GM12878 (cell line): ENCODE results near the gene RRP1B. TPM values are rescaled to one million over a fixed set of nuclear protein-coding genes. Genes with fewer than 3 reads are reported as not detected.

Experiments
- ATAC-seq: fragments of 200-7000 bp; cut with Tn5 transposase; 3 replicates; pipeline ENCODE4 v1.9.1; 2020; ENCODE audit warnings: mild to moderate bottlenecking, moderate library complexity
- BruUV-seq: library from RNA; stranded (reverse); fragments of 400-500 nt; replicated peaks from 2 replicates; lab custom pipeline; 2021; lab: Mats Ljungman, UMichigan
- CTCF ChIA-PET: fragments of 300-600 bp; sonication (Branson Sonifier 250); formaldehyde crosslinking; extraction: SDS; loops from one replicate; lab custom pipeline; 2021; ENCODE audit warnings: inconsistent platforms; lab: Yijun Ruan, JAX
- POLR2A ChIA-PET: fragments of 350-600 bp; formaldehyde crosslinking; extraction: SDS; loops from one replicate; lab custom pipeline; 2021; ENCODE audit warnings: inconsistent platforms; lab: Charles Lee
- RAD21 ChIA-PET: fragments of 300-600 bp; sonication (Branson Sonifier 250); formaldehyde crosslinking; loops from one replicate; lab custom pipeline; 2023; ENCODE audit warnings: antibody characterized with exemption; ENCODE audit not compliant: unreplicated experiment; lab: Charles Lee
- SMC1A ChIA-PET: fragments of 300-600 bp; sonication (Branson Sonifier 250); formaldehyde crosslinking; loops from one replicate; lab custom pipeline; 2023; ENCODE audit not compliant: unreplicated experiment, uncharacterized antibody; lab: Charles Lee
- DNase-seq: peaks from one replicate; pipeline ENCODE4 v3.0.0-alpha.2; 2011; ENCODE audit warnings: low read depth, low spot score
- FAIRE-seq: peaks from 3 replicates; lab custom pipeline; 2011; peaks lifted over from hg19 to GRCh38; lab: Jason Lieb, UNC
- H2AFZ ChIP-seq: 2 replicates; pipeline ENCODE4 v1.6.0; 2011; ENCODE audit warnings: low read depth, low read length, control low read depth; ENCODE audit not compliant: control insufficient read depth
- H3K27ac ChIP-seq: 2 replicates; pipeline ENCODE4 v1.5.1; 2011; ENCODE audit warnings: control low read depth; ENCODE audit not compliant: control insufficient read depth, insufficient read depth
- H3K27me3 ChIP-seq, 2 experiments: replicated peaks in 1 of 2; 2 replicates each; pipeline versions ENCODE4 v1.6.0 to v1.6.1; 2011; ENCODE audit warnings: low read length in 1 of 2; ENCODE audit not compliant: control insufficient read depth in 2 of 2, insufficient read depth in 2 of 2
- H3K36me3 ChIP-seq, 2 experiments: 2 replicates each; pipeline ENCODE4 v1.5.1; 2011; ENCODE audit warnings: low read length in 1 of 2; ENCODE audit not compliant: control insufficient read depth in 2 of 2, insufficient read depth in 2 of 2
- H3K4me1 ChIP-seq: 2 replicates; pipeline ENCODE4 v1.6.1; 2011; ENCODE audit warnings: mild to moderate bottlenecking, low read length, moderate library complexity, mixed read lengths; ENCODE audit not compliant: control insufficient read depth, insufficient read depth
- H3K4me2 ChIP-seq: 2 replicates; pipeline ENCODE4 v1.6.0; 2011; ENCODE audit warnings: control low read depth; ENCODE audit not compliant: control insufficient read depth, insufficient read depth
- H3K4me3 ChIP-seq: fragments of 200-600 bp; sonication (generic); 2 replicates; pipeline ENCODE4 v1.5.1; 2016
- H3K79me2 ChIP-seq: 2 replicates; pipeline ENCODE4 v1.6.0; 2011; ENCODE audit warnings: low read length; ENCODE audit not compliant: control insufficient read depth, insufficient read depth
- H3K9ac ChIP-seq: 2 replicates; pipeline ENCODE4 v1.8.0; 2011; ENCODE audit warnings: low read length, control low read depth, mixed read lengths; ENCODE audit not compliant: control insufficient read depth, insufficient read depth
- H3K9me3 ChIP-seq: replicated peaks from 3 replicates; pipeline ENCODE4 v1.5.1; 2011; ENCODE audit warnings: mild to moderate bottlenecking, low read length; ENCODE audit not compliant: control insufficient read depth, insufficient read depth
- H4K20me1 ChIP-seq: 2 replicates; pipeline ENCODE4 v1.6.0; 2011; ENCODE audit not compliant: control insufficient read depth, insufficient read depth
- CBX5 ChIP-seq: sonication (generic); IDR thresholded peaks from 2 replicates; pipeline ENCODE4 v1.6.1; 2016; ENCODE audit warnings: low read depth, moderate library complexity, mild to moderate bottlenecking, inconsistent platforms
- HDGF ChIP-seq: fragments of 450-650 bp; IDR thresholded peaks from 2 replicates; pipeline ENCODE4 v1.6.1; 2016; ENCODE audit warnings: antibody characterized with exemption
- NFYB ChIP-seq: IDR thresholded peaks from 2 replicates; pipeline ENCODE4 v1.6.1; 2011; ENCODE audit warnings: low read depth, mild to moderate bottlenecking, low read length, improper control_type of control experiment, moderate library complexity; ENCODE audit not compliant: insufficient read depth
- SIX5 ChIP-seq: IDR thresholded peaks from 2 replicates; pipeline ENCODE4 v1.6.1; 2011; ENCODE audit warnings: mild to moderate bottlenecking, low read depth, low read length, moderate library complexity; ENCODE audit not compliant: severe bottlenecking
- ZNF217 ChIP-seq: fragments of 450-650 bp; IDR thresholded peaks from 2 replicates; pipeline ENCODE4 v1.6.1; 2017; ENCODE audit warnings: antibody characterized with exemption, mild to moderate bottlenecking
- WGBS: methylation state at CpG from one replicate; pipeline ENCODE4 v1.1.6; 2016; ENCODE audit warnings: low lambda C conversion rate; ENCODE audit not compliant: insufficient replicate concordance, insufficient coverage; ENCODE audit errors: missing lambda C conversion rate; 5-methylcytosine and 5-hydroxymethylcytosine counted together
- in situ Hi-C: fragments of 300-500 bp; cut with MboI; formaldehyde crosslinking; loops from 9 replicates; pipeline ENCODE4 v1.14.3; 2018; ENCODE audit warnings: mixed read lengths
- intact Hi-C: fragments of 100-400 bp; cut with micrococcal nuclease; formaldehyde crosslinking; loops from one replicate; pipeline ENCODE4 v1.14.2; 2022; ENCODE audit not compliant: unreplicated experiment
- polyA plus RNA-seq, 11 experiments: library from polyadenylated mRNA; depleted of rRNA in 4 of 11; unstranded in 6 of 11; stranded (reverse) in 5 of 11; fragments of >200 nt; fragmentation: Nextera tagmentation in 4 of 11; fragmentation: Illumina TruSeq in 1 of 11; extraction: Ambion mirVana in 4 of 11; extraction: Trizol in 1 of 11; gene quantifications; 1 replicate in 1 of 11; 2 replicates in 10 of 11; pipeline versions ENCODE4 v1.2.1 to v1.2.3, GENCODE V29; 2011 to 2016; ENCODE audit warnings: inconsistent platforms in 2 of 11, missing spikeins in 2 of 11, low read depth in 1 of 11
- total RNA-seq, 4 experiments: library from RNA; depleted of rRNA in 3 of 4; stranded (reverse); fragments of >200 nt in 3 of 4; fragmentation: Illumina TruSeq in 1 of 4; extraction: Trizol in 1 of 4; gene quantifications; 2 replicates each; pipeline versions ENCODE4 v1.2.1 to v1.2.3, GENCODE V29; 2013 to 2021
- TF ChIP-seq, protein P1 (sequence below): IDR thresholded peaks from 2 replicates; pipeline ENCODE4 v1.6.1; 2011; ENCODE audit warnings: low read depth, mild to moderate bottlenecking, low read length, moderate library complexity, borderline replicate concordance; ENCODE audit errors: extremely low read depth
- TF ChIP-seq, protein P2 (sequence below): fragments of 150-350 bp; IDR thresholded peaks from 2 replicates; pipeline ENCODE4 v1.6.1; 2016; ENCODE audit warnings: low read depth, low read length
- TF ChIP-seq, protein P3 (sequence below): fragments of 450-650 bp; formaldehyde crosslinking; IDR thresholded peaks from 2 replicates; pipeline ENCODE4 v1.4.0; 2022; ENCODE audit warnings: mild to moderate bottlenecking, moderate library complexity
- TF ChIP-seq, protein P4 (sequence below): fragments of 450-650 bp; conservative IDR thresholded peaks from 2 replicates; pipeline ENCODE4 v1.6.1; 2017; ENCODE audit warnings: mild to moderate bottlenecking, moderate library complexity

The RRP1B gene
- total and polyA plus RNA-seq, 10 of the 15 experiments (the other 5 are each of a cell fraction or from before 2014, with no cell fraction given), result 8.1 to 57.4 (median 38.1) TPM

DNA sequence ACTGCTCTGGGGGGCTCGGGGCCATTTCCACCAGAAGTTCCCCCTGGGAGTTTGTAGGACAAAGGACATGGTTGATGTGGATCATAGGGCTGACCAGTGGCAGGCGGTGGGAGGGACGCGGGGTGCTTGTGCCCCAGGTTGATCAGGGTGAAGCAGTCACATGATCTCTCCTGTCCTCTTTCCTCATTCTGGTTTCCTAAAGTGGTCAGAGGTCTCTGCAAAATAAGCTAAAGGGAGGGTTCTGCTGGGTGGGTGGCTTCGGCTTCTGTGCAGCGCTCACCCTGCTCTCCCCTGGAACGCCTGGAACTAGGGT is 68.8 kb downstream of the RRP1B start:
- peak overlapping the region; percentile 71 for H3K4me2 ChIP-seq
- ATAC-seq, result peak; percentile 32; the same call in 1 of the 3 replicates
- POLR2A ChIA-PET, result interaction anchor here (0.5 to 1.8 kb wide), 7 partner anchors 8 to 294 kb away, joined by 3 to 8 read pairs (median 4); partner anchors contain the start of gene RRP1
- H3K79me2 ChIP-seq, result peaks cover 57% of the 10 kb centered on the region
- H3K4me1 ChIP-seq, result peaks cover 50% of the 10 kb centered on the region
- SMC1A ChIA-PET, result interaction anchor here (1.0 to 2.9 kb wide), 7 partner anchors 11 to 66 kb away, joined by 4 to 18 read pairs (median 5); partner anchors contain the start of gene RRP1
- CTCF ChIA-PET, result interaction anchor here (0.7 to 3.7 kb wide), 13 partner anchors 9 to 72 kb away, joined by 3 to 18 read pairs (median 4); partner anchors contain the start of gene PDXK
- peak overlapping the region; percentile 58 for H3K9ac ChIP-seq
- peak overlapping the region; percentile 80 for H3K4me3 ChIP-seq
- DNase-seq, result no peak
- in situ Hi-C loops, result no loop called here
- H3K9me3 ChIP-seq, result no peaks in the 10 kb centered on the region
- peak overlapping the region; percentile 25; the same call in 1 of the 2 replicates for H2AFZ ChIP-seq
- peaks cover 4 to 9% of the 10 kb centered on the region in 2 experiments; a peak in 3 of 4 replicates for H3K36me3 ChIP-seq
- RAD21 ChIA-PET, result interaction anchor here (0.7 to 2.0 kb wide), 8 partner anchors 8 to 193 kb away, joined by 3 to 16 read pairs (median 4); partner anchors contain the start of gene RRP1
- no peak for TF ChIP-seq ZNF217
- TF ChIP-seq, protein P1, sequence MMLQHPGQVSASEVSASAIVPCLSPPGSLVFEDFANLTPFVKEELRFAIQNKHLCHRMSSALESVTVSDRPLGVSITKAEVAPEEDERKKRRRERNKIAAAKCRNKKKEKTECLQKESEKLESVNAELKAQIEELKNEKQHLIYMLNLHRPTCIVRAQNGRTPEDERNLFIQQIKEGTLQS, result no peak
- TF ChIP-seq, protein P2, sequence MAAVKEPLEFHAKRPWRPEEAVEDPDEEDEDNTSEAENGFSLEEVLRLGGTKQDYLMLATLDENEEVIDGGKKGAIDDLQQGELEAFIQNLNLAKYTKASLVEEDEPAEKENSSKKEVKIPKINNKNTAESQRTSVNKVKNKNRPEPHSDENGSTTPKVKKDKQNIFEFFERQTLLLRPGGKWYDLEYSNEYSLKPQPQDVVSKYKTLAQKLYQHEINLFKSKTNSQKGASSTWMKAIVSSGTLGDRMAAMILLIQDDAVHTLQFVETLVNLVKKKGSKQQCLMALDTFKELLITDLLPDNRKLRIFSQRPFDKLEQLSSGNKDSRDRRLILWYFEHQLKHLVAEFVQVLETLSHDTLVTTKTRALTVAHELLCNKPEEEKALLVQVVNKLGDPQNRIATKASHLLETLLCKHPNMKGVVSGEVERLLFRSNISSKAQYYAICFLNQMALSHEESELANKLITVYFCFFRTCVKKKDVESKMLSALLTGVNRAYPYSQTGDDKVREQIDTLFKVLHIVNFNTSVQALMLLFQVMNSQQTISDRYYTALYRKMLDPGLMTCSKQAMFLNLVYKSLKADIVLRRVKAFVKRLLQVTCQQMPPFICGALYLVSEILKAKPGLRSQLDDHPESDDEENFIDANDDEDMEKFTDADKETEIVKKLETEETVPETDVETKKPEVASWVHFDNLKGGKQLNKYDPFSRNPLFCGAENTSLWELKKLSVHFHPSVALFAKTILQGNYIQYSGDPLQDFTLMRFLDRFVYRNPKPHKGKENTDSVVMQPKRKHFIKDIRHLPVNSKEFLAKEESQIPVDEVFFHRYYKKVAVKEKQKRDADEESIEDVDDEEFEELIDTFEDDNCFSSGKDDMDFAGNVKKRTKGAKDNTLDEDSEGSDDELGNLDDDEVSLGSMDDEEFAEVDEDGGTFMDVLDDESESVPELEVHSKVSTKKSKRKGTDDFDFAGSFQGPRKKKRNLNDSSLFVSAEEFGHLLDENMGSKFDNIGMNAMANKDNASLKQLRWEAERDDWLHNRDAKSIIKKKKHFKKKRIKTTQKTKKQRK, result no peak
- TF ChIP-seq HDGF, result no peak
- TF ChIP-seq CBX5, result no peak
- TF ChIP-seq SIX5, result no peak
- TF ChIP-seq, protein P3, sequence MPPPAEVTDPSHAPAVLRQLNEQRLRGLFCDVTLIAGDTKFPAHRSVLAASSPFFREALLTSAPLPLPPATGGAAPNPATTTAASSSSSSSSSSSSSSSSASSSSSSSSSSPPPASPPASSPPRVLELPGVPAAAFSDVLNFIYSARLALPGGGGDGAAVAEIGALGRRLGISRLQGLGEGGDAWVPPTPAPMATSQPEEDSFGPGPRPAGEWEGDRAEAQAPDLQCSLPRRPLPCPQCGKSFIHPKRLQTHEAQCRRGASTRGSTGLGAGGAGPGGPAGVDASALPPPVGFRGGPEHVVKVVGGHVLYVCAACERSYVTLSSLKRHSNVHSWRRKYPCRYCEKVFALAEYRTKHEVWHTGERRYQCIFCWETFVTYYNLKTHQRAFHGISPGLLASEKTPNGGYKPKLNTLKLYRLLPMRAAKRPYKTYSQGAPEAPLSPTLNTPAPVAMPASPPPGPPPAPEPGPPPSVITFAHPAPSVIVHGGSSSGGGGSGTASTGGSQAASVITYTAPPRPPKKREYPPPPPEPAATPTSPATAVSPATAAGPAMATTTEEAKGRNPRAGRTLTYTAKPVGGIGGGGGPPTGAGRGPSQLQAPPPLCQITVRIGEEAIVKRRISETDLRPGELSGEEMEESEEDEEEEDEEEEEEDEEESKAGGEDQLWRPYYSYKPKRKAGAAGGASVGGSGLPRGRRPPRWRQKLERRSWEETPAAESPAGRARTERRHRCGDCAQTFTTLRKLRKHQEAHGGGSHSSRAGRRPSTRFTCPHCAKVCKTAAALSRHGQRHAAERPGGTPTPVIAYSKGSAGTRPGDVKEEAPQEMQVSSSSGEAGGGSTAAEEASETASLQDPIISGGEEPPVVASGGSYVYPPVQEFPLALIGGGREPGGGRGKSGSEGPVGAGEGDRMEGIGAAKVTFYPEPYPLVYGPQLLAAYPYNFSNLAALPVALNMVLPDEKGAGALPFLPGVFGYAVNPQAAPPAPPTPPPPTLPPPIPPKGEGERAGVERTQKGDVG (CRISPR knock-in tag), result no peak
- TF ChIP-seq, protein P4, sequence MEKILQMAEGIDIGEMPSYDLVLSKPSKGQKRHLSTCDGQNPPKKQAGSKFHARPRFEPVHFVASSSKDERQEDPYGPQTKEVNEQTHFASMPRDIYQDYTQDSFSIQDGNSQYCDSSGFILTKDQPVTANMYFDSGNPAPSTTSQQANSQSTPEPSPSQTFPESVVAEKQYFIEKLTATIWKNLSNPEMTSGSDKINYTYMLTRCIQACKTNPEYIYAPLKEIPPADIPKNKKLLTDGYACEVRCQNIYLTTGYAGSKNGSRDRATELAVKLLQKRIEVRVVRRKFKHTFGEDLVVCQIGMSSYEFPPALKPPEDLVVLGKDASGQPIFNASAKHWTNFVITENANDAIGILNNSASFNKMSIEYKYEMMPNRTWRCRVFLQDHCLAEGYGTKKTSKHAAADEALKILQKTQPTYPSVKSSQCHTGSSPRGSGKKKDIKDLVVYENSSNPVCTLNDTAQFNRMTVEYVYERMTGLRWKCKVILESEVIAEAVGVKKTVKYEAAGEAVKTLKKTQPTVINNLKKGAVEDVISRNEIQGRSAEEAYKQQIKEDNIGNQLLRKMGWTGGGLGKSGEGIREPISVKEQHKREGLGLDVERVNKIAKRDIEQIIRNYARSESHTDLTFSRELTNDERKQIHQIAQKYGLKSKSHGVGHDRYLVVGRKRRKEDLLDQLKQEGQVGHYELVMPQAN, result no peak
- no peak for TF ChIP-seq NFYB
- no peak for FAIRE-seq
- H3K27me3 ChIP-seq, result no peaks in the 10 kb centered on the region
- 4% methylated on average over 7 of the region's 7 CpGs for WGBS
- peak overlapping the region; percentile 49 for H3K27ac ChIP-seq
- H4K20me1 ChIP-seq, result no peaks in the 10 kb centered on the region; the same call in 1 of the 2 replicates
- BruUV-seq, result no TSS peak
- intact Hi-C loops, result loop anchor here (5.0 kb wide), 2 partner anchors 49 to 116 kb away; partner anchors contain the start of gene CSTB
